ENCODE measurements around the gene AKT3. TPM values are rescaled to one million over a fixed set of nuclear protein-coding genes. Genes with fewer than 3 reads are reported as not detected.

Gene AKT3
- polyA plus RNA-seq, 4 donors, result 23.8 to 27.8 (median 24.7) TPM

GRCh38 chr1:243735457-243735856 is 114.6 kb downstream of the AKT3 start:
- no peak for DNase-seq (ENCODE audit: low read depth in 4 of 4, low spot score in 2 of 4)

- no peak for DNase-seq (ENCODE audit: low read depth in 4 of 4, low spot score in 2 of 4)
Observed at GRCh38 chr1:243734308-243734695, 115.7 kb downstream of the AKT3 start.

DNA sequence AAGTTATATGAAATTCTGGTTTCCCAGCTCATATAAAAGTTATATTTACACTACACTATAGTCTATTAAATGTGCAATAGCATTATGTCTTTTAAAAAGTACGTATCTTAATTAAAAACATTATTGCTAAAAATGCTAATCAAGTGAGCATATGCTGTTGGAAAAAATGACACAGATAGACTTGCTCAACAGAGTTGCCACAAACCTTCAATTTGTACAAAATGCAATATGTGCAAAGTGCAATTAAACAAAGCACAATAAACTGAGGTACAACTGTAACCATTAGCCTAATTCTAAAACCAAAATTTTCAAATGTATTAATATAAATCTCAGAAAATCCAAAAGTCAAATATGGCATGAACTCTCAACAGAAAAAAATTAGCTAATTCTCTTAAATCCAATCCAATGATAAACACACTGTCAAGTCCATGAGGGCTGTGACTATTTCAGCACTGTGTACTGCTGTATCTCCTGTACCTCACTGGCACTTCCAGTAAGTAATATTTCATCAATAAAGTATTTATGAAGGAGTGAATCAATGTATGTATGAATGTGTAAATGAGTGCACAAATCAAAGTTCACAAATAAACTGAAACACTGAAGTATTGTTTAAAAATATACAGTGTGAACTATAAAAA is 116.3 kb downstream of the AKT3 start:
- no peak for DNase-seq (ENCODE audit: low read depth in 4 of 4, low spot score in 2 of 4)

DNA sequence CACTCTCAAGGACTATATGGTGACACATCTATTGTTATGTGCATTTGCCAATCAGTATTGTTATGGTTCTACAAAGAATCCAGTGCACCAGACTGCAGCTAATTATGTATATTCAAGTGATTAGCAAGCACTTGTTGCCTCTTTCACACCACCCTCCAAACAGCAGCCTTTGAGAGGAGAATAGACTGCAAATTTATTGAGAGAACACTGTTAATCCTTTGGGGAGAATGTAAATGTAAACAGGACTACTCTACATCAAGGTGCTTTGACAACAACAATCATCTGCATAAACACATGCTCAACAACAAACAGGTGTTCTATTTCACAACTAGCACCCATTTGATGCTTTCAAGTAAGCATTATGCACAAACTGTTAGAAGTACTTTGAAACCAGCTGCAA is 117.4 kb downstream of the AKT3 start:
- DNase-seq (ENCODE audit: low read depth in 4 of 4, low spot score in 2 of 4), result no peak

DNA sequence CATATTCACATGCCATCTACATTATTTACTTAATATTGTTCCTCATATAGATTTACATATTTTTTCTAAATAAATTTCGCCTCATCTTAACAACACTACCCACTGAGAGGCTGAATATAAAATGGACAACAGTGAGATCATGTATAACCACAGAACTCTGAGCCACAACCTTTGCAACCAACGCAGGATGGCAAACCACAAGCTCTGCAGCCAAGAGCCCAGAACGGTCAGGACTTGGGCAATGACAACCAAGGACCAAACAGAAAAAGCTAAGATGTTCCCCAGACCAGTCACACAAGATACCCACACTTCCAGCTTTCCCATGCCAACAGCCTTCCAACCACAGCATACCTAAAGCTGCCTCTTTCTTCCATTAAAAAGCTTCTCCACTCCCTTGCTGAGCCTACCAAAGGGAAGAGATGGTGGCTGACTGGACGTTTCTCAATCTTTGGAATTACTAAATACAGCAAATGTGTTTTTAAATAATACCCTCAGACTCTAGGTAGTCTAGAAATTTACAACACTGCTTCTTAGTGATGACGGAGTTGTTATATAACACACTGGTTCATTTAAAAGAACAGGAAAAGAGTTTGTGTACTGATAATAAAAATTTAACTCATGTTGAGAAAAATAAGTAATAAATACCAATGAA is 117.9 kb downstream of the AKT3 start:
- DNase-seq (ENCODE audit: low read depth in 4 of 4, low spot score in 2 of 4), result no peak

- no peak for DNase-seq (ENCODE audit: low read depth in 4 of 4, low spot score in 2 of 4)
Observed at GRCh38 chr1:243731301-243731891, 118.6 kb downstream of the AKT3 start.

- no peak for DNase-seq (ENCODE audit: low read depth in 4 of 4, low spot score in 2 of 4)
Observed at GRCh38 chr1:243730487-243731150, 119.4 kb downstream of the AKT3 start.

GRCh38 chr1:243729956-243730355 is 120.1 kb downstream of the AKT3 start:
- DNase-seq (ENCODE audit: low read depth in 4 of 4, low spot score in 2 of 4), result no peak

DNA sequence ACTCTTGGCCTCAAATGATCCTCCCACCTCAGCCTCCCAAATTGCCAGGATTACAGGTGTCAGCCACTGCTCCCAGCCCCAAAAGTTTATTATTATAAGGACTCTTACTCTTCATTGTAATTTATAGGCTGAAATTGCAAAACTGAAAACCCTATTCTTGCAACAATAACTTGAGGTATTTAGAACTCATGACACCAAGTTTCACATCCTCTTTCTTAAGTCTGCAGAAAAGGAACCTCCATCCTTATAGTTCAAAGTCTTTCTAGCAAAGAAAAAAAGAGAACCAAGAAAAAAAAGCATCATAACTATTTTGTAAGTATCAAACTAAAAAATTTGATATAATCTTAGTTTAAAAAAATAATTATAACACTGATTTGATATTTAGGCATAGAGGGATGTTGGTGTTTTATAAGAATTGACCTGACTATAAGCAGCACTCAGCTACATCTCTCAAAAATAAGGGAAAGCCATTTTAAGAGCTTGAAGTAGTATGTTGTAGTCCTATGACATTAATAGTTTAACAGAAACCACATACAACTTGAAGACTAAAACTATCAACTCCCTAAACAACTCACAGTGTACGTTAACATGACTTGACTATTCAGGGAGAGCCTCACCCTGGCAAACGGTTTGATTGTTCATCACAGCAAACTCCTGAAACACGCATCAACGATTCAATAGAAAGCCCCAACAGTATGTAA is 122.4 kb downstream of the AKT3 start:
- no peak for DNase-seq (ENCODE audit: low read depth in 4 of 4, low spot score in 2 of 4)

DNA sequence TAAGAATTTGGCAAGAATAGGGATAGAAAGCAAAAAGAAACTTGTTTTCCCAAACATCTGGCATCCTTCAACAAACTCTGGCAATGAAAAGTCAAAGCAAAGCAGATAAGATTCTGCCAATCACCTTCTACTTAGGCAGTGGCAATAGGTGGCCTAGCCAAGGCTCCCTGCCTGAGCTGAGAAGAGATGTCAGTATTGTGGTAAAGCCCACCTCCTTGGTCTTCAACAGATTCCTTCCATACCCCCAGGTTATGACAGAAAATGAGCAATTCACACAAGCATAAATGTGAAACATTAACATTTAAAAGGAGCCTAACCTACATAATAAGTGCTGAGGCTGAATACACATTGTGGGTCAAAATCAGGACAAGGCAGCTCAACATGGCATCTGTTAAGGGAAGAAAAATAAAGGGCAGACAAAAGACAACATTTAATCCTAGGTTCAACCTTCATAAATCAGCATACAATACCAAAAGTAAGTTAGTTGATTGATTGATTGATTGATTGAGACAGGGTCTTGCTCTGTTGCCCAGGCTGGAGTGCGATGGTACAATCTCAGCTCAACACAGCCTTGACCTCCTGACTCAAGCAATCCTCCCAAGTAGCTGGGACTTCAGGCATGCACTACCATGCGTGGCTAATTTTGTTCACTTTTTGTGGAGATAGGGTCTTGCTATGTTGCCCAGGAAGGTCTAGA is 123.1 kb downstream of the AKT3 start:
- DNase-seq (ENCODE audit: low read depth in 4 of 4, low spot score in 2 of 4), result no peak

GRCh38 chr1:243725846-243726245 is 124.2 kb downstream of the AKT3 start:
- no peak for DNase-seq (ENCODE audit: low read depth in 4 of 4, low spot score in 2 of 4)

DNA sequence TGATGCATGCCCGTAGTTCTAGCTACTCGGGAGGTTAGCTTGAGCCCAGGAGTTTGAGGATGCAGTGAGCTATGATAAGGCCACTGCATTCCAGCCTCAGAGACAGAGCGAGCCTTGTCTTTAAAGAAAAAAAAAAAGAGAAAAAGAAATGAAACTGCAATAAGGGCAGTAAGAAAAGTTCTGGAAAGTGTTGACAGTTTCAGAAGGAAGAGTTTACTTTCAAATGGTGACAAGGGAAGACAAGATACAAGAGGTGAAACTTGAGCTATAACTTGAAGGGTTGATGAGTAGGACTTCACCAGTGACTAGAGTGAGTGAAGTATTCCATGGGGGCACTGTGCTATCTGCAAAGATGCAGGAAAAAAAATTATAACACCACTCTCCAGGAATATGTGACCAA is 125.0 kb downstream of the AKT3 start:
- DNase-seq (ENCODE audit: low read depth in 4 of 4, low spot score in 2 of 4), result no peak

GRCh38 chr1:243723458-243724043 is 126.5 kb downstream of the AKT3 start:
- no peak for DNase-seq (ENCODE audit: low read depth in 4 of 4, low spot score in 2 of 4)

DNA sequence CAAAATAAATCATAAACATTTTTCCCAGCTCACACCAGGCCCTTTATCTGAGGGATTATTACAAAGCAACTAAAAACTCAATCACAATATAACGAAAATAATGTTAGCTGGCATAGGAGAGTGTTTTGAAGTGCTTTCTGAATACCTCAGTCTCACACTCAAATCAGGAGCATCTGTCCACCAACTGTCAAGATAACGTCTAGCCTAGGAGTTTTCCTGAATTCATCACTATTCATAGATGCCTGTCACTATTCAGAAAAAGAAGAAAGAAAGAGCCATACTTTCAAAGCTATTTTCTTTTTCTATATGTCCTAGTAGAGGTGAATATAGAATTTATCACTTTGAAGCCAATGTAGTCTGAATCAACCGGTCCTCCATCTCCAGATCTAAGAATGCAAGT is 127.0 kb downstream of the AKT3 start:
- no peak for DNase-seq (ENCODE audit: low read depth in 4 of 4, low spot score in 2 of 4)

DNA sequence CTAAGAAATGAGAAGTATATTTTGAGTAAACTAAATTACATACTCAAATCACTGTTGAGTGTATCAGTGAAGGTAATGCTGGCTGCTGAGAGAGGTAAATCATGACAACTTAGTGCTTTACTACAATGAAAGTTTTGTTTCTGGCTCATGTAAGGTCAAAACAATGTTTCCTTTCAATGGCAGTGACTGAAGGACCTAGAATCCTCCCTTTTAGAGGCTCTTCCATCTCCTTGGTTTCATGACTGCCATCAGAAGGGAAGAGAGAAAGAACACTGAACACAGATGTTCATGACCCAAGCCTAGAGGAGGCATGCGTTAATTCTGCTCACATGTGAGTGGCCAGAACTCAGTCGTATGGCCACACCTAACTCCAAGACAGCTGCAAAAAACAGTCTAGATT is 130.6 kb downstream of the AKT3 start:
- DNase-seq (ENCODE audit: low read depth in 4 of 4, low spot score in 2 of 4), result no peak

GRCh38 chr1:243718893-243719292 is 131.2 kb downstream of the AKT3 start:
- no peak for DNase-seq (ENCODE audit: low read depth in 4 of 4, low spot score in 2 of 4)

DNA sequence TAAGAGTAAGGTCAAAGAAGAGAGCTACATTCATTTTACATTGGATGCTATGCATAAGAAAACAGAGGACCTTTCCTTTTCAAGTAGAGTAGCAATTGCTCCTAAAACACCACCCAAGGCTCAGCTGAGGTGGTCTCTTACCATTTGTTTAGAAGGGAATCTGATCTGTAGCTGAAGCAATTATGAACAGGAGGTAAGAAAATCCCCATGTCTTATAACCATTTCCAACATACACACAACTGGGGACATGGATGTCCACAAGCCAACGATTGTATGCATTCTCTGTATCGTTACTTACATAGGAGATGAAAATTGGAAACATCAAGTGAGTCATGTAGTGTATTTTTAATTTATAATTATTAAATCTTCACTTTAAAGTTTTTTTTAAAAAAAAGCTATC is 132.0 kb downstream of the AKT3 start:
- DNase-seq (ENCODE audit: low read depth in 4 of 4, low spot score in 2 of 4), result no peak

DNA sequence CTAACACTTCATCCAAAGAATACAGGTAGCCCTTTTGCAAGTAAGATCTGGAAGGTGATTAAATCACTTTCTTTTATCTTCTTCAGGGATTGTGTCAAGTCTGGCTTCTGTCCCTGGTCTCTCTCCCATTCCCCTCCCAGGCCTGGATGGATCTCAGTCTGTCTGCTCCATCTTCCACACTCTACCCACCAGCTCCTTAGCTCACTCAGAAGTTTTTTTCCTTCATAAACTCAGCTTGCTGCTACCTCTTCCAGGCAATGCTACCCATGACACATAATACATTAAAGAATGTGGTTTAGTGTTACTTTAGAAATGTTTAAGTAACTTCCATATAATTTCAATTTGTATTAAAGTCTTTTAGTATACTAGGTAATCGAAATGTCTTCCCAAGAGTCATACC is 133.1 kb downstream of the AKT3 start:
- DNase-seq (ENCODE audit: low read depth in 4 of 4, low spot score in 2 of 4), result no peak

DNA sequence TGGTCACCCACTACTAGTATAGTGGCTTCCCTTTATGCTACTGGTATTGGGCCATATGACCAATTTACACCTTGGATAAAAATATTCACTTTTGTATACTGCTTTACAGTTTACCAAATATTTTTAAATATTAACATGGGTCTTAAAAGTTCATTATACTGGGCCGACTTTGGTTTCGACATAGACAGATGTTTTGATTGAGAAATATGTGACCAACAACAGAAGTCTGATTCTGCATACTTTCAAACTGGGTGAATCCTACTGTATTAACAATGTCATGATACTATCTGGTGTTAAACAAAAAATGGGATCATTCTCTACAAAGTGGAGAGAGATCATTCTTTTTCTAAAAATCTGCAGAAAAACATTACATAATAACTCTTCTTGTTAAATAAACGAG is 134.8 kb downstream of the AKT3 start:
- DNase-seq (ENCODE audit: low read depth in 4 of 4, low spot score in 2 of 4), result no peak

Data from left renal cortex interstitium (tissue), 4 donors.